Endothelial cell (in vitro differentiated cells): ENCODE measurements around the gene TRPM3. TPM values are rescaled to one million over a fixed set of nuclear protein-coding genes. Genes with fewer than 3 reads are reported as not detected.
A peak's percentile ranks its signal among the peaks of the same experiment; 100 is the strongest.

Experiments used
- DNase-seq: peaks from one replicate; pipeline ENCODE4 v3.0.0; 2021; ENCODE audit warnings: low spot score
- H3K27ac Mint-ChIP-seq: one replicate; pipeline ENCODE4 v1.8.0; 2021; ENCODE audit warnings: mixed read lengths, inconsistent platforms; ENCODE audit not compliant: unreplicated experiment
- H3K27me3 Mint-ChIP-seq: one replicate; pipeline ENCODE4 v1.8.0; 2021; ENCODE audit warnings: mild to moderate bottlenecking, moderate library complexity, mixed read lengths, inconsistent platforms; ENCODE audit not compliant: unreplicated experiment
- H3K36me3 Mint-ChIP-seq: one replicate; pipeline ENCODE4 v1.8.0; 2021; ENCODE audit warnings: mild to moderate bottlenecking, low read depth, mixed read lengths, inconsistent platforms; ENCODE audit not compliant: unreplicated experiment
- H3K4me1 Mint-ChIP-seq: one replicate; pipeline ENCODE4 v1.8.0; 2021; ENCODE audit warnings: mild to moderate bottlenecking, mixed read lengths, inconsistent platforms; ENCODE audit not compliant: unreplicated experiment
- H3K4me3 Mint-ChIP-seq: one replicate; pipeline ENCODE4 v1.8.0; 2021; ENCODE audit warnings: mild to moderate bottlenecking, mixed read lengths, inconsistent platforms; ENCODE audit not compliant: unreplicated experiment
- H3K9me3 Mint-ChIP-seq: one replicate; pipeline ENCODE4 v1.8.0; 2021; ENCODE audit warnings: mixed read lengths, inconsistent platforms; ENCODE audit not compliant: unreplicated experiment
- CTCF ChIP-seq: fragments of 200-600 bp; sonication (generic); IDR thresholded peaks from one replicate; pipeline ENCODE4 v1.5.0; 2021; ENCODE audit warnings: antibody characterized with exemption; ENCODE audit not compliant: unreplicated experiment
- total RNA-seq: library from RNA; stranded (reverse); fragmentation: NEBNext Ultra II Directional; extraction: Animal tissue kit (Norgen Biotek cat#: 25700); gene quantifications from one replicate; pipeline ENCODE4 v1.2.1, GENCODE V29; 2021; ENCODE audit not compliant: unreplicated experiment

The TRPM3 gene
- total RNA-seq, 1 donor from 2014 or later, result 0.54 TPM

DNA sequence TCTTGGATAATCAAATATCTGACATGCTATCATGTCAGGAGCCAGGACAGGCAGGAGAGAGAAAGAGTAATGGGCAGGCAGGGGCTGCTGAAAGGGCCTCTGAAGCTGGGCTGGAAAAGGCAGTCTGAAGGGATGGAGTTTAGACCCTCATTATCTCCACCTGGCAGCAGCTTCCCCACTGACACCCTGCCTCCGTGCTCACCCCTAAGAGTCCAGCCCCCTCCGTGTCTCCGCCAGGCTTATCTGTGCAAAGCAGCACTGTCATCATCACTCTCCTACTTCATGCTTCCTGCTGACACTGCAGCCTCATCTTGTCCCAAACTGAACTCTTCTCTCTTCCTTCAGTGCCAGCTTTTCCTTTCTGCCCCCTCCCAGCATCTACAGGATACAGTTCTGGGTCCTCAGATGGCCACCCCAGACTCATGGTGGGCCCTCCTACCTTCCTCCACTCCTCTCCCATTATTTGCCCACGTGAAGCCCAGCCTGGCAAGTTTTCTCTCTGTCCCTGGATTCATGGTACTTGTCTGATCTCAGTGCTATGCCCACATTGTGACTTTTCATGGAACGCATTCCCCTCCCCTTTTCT lies 636.1 kb downstream of the TRPM3 start:
- Mint-ChIP-seq H3K4me1 (peaks cover 10% of the 10 kb centered on the region), H3K9me3 (no peaks in the 10 kb centered on the region), H3K4me3 (no peak overlapping the region), H3K27ac (no peak overlapping the region), H3K27me3 (peaks cover 2% of the 10 kb centered on the region), H3K36me3 (peaks cover 5% of the 10 kb centered on the region)
- TF ChIP-seq CTCF, result no peak
- DNase-seq, result no peak

- DNase-seq, result peak; percentile 35
- no peak overlapping the region for H3K27ac Mint-ChIP-seq
- H3K4me3 Mint-ChIP-seq, result no peak overlapping the region
- peaks cover 2% of the 10 kb centered on the region for H3K27me3 Mint-ChIP-seq
- H3K4me1 Mint-ChIP-seq, result peaks cover 11% of the 10 kb centered on the region
- peak; percentile 72 for TF ChIP-seq CTCF
- peaks cover 5% of the 10 kb centered on the region for H3K36me3 Mint-ChIP-seq
- H3K9me3 Mint-ChIP-seq, result no peaks in the 10 kb centered on the region
These were observed 636.9 kb downstream of the TRPM3 start for GRCh38 chr9:70484232-70485130.

GRCh38 chr9:70481471-70481870 lies 640.0 kb downstream of the TRPM3 start:
- H3K36me3 Mint-ChIP-seq, result peaks cover 5% of the 10 kb centered on the region
- no peak for DNase-seq
- no peak overlapping the region for H3K4me3 Mint-ChIP-seq
- no peak for TF ChIP-seq CTCF
- no peaks in the 10 kb centered on the region for H3K9me3 Mint-ChIP-seq
- peaks cover 2% of the 10 kb centered on the region for H3K27me3 Mint-ChIP-seq
- H3K27ac Mint-ChIP-seq, result no peak overlapping the region
- H3K4me1 Mint-ChIP-seq, result peaks cover 11% of the 10 kb centered on the region

GRCh38 chr9:70480405-70480980 lies 640.9 kb downstream of the TRPM3 start:
- H3K9me3 Mint-ChIP-seq, result no peaks in the 10 kb centered on the region
- H3K4me1 Mint-ChIP-seq, result peaks cover 7% of the 10 kb centered on the region
- DNase-seq, result no peak
- no peak for TF ChIP-seq CTCF
- H3K36me3 Mint-ChIP-seq, result peaks cover under 1% of the 10 kb centered on the region
- no peak overlapping the region for H3K27ac Mint-ChIP-seq
- H3K27me3 Mint-ChIP-seq, result no peaks in the 10 kb centered on the region
- H3K4me3 Mint-ChIP-seq, result no peak overlapping the region

DNA sequence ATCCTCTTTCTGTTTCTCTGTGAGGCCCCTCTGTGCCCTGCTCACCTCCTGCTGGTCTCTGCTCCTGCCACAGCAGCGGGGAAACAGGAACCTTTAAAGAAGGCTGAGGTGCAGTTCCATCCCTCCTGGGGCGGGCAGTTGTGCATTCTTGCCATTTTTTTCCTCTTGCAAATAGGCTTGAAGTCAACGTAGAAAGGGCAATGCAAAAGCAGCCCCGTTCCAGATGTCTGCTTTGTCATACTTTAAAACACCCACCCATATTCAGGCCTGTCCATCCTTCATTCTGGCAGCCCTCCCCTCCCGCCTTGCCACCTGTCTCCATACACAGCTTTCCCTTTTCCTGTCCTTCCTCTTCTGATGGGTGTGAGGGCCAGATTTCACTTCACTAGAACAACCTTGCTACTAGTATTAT lies 641.5 kb downstream of the TRPM3 start:
- DNase-seq, result no peak
- Mint-ChIP-seq H3K4me1 (peaks cover 5% of the 10 kb centered on the region), H3K4me3 (no peak overlapping the region)

More for the DNA sequence above, 641.5 kb downstream of the TRPM3 start:
- no peaks in the 10 kb centered on the region for H3K27me3 Mint-ChIP-seq
- no peaks in the 10 kb centered on the region for H3K36me3 Mint-ChIP-seq
- no peaks in the 10 kb centered on the region for H3K9me3 Mint-ChIP-seq
- TF ChIP-seq CTCF, result no peak
- H3K27ac Mint-ChIP-seq, result no peak overlapping the region
